BE2C (cell line): ENCODE results near the gene ZCCHC14.
"Not testable (repeated sequence)": the region's sequence is repeated elsewhere in the genome, so short reads cannot be mapped to it uniquely, and the experiment has no call there.

Experiments
- DNase-seq: peaks from one replicate; pipeline ENCODE4 v3.0.0-alpha.2; 2020
- H3K27me3 ChIP-seq: fragments of 250-450 bp; sonication (Bioruptor Pico); 2 replicates; pipeline ENCODE4 v1.5.1; 2020; ENCODE audit warnings: mild to moderate bottlenecking
- H3K36me3 ChIP-seq: fragments of 250-450 bp; sonication (Bioruptor Pico); 2 replicates; pipeline ENCODE4 v1.5.1; 2020; ENCODE audit warnings: mild to moderate bottlenecking
- H3K4me1 ChIP-seq: fragments of 250-450 bp; sonication (Bioruptor Pico); 2 replicates; pipeline ENCODE4 v1.5.1; 2020
- H3K4me3 ChIP-seq: 2 replicates; pipeline ENCODE4 v1.5.1; 2011; ENCODE audit warnings: low read depth, low read length
- H3K9me3 ChIP-seq: fragments of 250-450 bp; sonication (Bioruptor Pico); 2 replicates; pipeline ENCODE4 v1.5.1; 2020
- TF ChIP-seq, protein P1 (sequence below): IDR thresholded peaks from 2 replicates; pipeline ENCODE4 v1.5.1; 2012; ENCODE audit warnings: mild to moderate bottlenecking, low read depth, low read length

ZCCHC14 gene

DNA sequence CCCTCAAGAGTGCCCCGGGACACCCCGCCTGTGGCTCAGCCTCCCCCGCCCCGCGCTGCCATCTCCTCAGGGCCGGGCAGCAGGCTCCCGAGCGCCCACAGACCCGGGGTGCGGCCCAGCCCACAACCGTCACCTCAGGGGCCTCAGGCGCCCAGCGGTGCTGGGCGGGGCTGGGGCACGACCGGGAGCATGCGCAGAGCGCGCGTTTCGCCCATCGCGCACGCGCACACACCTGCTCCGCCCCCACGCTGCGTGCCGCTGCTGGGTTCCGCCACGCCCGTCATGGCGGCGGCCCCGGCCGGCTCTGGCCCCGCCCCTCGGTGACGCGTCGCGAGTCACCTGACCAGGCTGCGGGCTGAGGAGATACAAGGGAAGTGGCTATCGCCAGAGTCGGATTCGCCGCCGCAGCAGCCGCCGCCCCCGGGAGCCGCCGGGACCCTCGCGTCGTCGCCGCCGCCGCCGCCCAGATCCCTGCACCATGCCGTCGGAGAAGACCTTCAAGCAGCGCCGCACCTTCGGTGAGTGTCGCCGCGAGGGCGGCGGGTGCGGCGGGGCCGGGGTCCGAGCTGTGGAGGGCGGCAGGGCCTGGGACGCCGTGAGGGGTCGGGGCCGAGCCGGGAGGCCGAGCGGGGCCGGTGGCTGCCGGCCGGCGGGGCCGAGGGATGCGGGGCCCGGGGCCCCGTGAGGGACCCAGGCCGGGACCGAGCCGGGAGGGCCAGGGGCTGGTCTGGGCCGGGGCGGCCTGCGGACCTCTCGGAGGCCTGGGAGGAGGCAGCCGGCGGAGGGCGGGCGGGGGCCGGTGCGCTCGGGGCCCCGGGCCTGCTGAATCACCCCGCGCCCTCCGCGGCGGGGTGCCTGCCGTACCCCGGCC, 100.6 kb downstream of the ZCCHC14 start, which contains the start of gene MAP1LC3B:
Gene MAP1LC3B, plus strand, starts transcription at position 387 of the 871 bp plus-strand sequence. Its CDS starts 92 bp downstream, at position 479.
- TF ChIP-seq, protein P1, sequence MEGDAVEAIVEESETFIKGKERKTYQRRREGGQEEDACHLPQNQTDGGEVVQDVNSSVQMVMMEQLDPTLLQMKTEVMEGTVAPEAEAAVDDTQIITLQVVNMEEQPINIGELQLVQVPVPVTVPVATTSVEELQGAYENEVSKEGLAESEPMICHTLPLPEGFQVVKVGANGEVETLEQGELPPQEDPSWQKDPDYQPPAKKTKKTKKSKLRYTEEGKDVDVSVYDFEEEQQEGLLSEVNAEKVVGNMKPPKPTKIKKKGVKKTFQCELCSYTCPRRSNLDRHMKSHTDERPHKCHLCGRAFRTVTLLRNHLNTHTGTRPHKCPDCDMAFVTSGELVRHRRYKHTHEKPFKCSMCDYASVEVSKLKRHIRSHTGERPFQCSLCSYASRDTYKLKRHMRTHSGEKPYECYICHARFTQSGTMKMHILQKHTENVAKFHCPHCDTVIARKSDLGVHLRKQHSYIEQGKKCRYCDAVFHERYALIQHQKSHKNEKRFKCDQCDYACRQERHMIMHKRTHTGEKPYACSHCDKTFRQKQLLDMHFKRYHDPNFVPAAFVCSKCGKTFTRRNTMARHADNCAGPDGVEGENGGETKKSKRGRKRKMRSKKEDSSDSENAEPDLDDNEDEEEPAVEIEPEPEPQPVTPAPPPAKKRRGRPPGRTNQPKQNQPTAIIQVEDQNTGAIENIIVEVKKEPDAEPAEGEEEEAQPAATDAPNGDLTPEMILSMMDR = no peak

DNA sequence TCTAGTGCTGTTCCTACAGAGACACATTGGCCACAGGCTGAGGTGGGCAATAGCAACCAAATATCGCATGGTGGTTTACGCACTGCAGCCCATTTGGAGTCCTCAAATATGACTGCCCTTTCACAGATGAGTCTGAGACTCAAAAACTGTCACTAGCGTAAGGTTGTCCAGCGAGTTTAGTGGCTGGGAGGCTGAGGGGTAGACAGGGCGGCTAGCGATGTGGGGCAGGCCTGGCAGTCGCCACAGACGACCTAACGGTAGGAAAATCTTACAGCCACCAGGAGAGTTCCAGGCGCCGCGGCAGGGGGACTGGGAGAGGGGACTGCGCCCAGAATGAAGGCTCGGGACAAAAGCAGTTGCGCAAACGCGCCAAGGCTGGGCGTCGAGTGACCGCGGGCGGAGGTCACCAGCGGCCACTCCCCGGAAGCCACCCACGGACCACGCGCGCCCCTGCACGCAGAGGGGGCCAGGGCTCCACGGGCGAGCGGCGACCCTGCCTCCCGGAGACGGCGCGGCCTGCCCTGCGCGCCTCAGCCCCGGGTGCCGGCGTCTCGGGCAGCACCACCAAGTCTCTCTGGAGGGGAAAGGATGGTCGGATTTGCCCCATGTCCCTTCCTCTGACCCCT, 101.4 kb downstream of the ZCCHC14 start:
- peak overlapping the region; percentile 60 for H3K4me3 ChIP-seq
- DNase-seq = peak; percentile 61

More for the DNA sequence above, 100.6 kb downstream of the ZCCHC14 start, which contains the start of gene MAP1LC3B:
- H3K9me3 ChIP-seq = no peaks in the 10 kb centered on the region
- DNase-seq = peak; percentile 98
- H3K4me1 ChIP-seq = peaks cover 10% of the 10 kb centered on the region
- H3K4me3 ChIP-seq = peak within 1 kb of the TSS; percentile 89
- H3K27me3 ChIP-seq = no peaks in the 10 kb centered on the region
- no peaks in the 10 kb centered on the region for H3K36me3 ChIP-seq

DNA sequence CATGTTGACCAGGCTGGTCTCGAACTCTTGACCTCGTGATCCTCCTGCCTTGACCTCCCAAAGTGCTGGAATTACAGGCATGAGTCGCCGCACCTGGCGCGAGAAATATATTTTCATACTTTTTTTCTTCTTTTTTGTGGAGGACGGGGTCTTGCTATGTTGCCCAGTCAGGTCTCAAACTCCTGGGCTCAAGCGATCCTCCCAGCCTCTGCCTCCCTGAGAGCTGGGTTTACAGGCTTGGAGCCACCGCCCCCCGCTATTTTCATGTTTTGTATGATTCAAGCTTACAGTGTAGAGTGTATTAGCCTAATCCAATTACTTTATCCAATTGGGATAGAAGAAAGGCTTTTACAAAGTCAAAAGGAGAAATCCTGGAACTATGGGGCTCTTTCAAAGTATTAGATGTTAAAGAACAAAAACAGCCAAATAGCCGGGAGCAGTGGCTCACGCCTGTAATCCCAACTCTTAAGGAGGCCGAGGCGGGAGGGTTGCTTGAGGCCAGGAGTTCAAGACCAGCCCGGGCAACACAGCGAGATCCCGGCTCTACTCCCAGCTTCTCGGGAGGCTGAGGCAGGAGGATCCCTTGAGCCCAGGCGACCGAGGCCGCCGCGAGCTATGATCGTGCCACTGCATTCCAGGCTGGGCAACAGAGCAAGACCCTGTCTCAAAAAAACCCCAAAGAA, 102.0 kb downstream of the ZCCHC14 start:
- Histone ChIP-seq H3K36me3 (no peaks in the 10 kb centered on the region), H3K9me3 (no peaks in the 10 kb centered on the region), H3K4me1 (peaks cover 10% of the 10 kb centered on the region), H3K4me3 (peak overlapping the region; percentile 60; the same call in 1 of the 2 replicates), H3K27me3 (no peaks in the 10 kb centered on the region)
- no peak for DNase-seq
- TF ChIP-seq, protein P1 = no peak

More for the DNA sequence above, 101.4 kb downstream of the ZCCHC14 start:
- no peaks in the 10 kb centered on the region for H3K9me3 ChIP-seq
- TF ChIP-seq, protein P1 = no peak
- no peaks in the 10 kb centered on the region for H3K27me3 ChIP-seq
- H3K36me3 ChIP-seq = no peaks in the 10 kb centered on the region
- peaks cover 10% of the 10 kb centered on the region for H3K4me1 ChIP-seq

DNA sequence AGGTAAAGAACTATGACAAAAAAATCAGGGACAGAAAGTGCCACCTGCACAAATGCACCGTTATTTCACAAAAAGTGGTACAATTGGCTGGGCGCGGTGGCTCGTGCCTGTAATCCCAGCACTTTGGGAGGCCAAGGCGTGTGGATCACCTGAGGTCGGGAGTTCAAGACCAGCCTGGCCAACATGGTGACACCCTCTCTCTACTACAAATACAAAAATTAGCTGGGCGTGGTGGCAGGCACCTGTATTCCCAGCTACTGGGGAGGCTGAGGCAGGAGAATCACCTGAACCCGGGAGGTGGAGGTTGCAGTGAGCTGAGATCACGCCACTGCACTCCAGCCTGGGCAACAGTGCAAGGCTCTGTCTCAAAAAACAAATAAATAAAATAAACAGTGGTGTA, 102.9 kb downstream of the ZCCHC14 start:
- DNase-seq, H3K4me3 ChIP-seq, H3K9me3 ChIP-seq, H3K27me3 ChIP-seq, H3K36me3 ChIP-seq: not testable (repeated sequence)
- peaks cover 10% of the 10 kb centered on the region for H3K4me1 ChIP-seq

DNA sequence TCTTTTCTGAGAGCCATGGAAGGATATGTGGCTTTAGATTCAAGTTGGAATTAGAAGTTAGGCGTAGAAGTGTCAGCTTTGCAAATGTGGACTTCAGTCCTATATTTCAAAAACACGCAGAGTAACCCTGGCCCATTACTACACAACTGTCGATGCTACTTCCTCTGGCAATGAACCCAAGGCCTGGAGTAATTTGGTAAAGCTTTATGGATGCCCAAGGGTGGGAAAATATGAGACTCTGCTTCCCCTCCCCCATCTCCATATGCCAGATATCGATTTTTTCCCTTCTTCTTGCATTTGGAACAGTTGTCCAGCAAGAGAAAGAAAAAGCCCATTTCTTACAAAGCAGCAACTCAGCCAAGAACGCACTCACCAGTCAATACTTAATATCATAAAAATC, 103.6 kb downstream of the ZCCHC14 start:
- peaks cover 10% of the 10 kb centered on the region for H3K4me1 ChIP-seq
- no peaks in the 10 kb centered on the region for H3K27me3 ChIP-seq
- no peaks in the 10 kb centered on the region for H3K36me3 ChIP-seq
- DNase-seq = no peak
- no peaks in the 10 kb centered on the region for H3K9me3 ChIP-seq
- no peak overlapping the region for H3K4me3 ChIP-seq
- TF ChIP-seq, protein P1 = no peak

DNA sequence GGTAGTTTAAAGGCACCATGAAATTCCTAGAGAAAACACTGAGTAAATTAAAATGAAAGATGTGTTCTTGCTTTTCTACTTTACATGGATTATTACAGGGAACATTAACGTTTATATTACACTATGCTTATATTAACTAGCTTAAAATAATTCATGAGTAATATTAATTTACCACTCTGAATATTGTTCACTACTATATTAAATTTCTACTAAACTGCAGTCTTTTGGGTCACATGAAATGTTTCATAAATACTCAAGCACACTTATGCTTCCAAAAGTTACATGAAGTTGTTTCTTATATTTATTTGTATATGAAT, 104.0 kb downstream of the ZCCHC14 start:
- Histone ChIP-seq H3K4me1 (peaks cover 10% of the 10 kb centered on the region), H3K27me3 (no peaks in the 10 kb centered on the region), H3K4me3 (peak overlapping the region; percentile 40), H3K36me3 (no peaks in the 10 kb centered on the region), H3K9me3 (no peaks in the 10 kb centered on the region)
- DNase-seq = no peak
- TF ChIP-seq, protein P1 = no peak
